KMS-11 (cell line): Measurements from ENCODE around the gene SLC25A24.
A peak's percentile ranks its signal among the peaks of the same experiment; 100 is the strongest.

Experiments
- H2AFZ ChIP-seq: fragments of 200-600 bp; sonication (generic); 2 replicates; pipeline ENCODE4 v1.6.1; 2016; ENCODE audit warnings: antibody characterized with exemption, mixed run types, low read depth
- H3K27ac ChIP-seq: fragments of 200-600 bp; sonication (generic); 2 replicates; pipeline ENCODE4 v1.6.1; 2016; ENCODE audit warnings: mild to moderate bottlenecking, mixed run types
- H3K27me3 ChIP-seq: fragments of 200-600 bp; sonication (generic); 2 replicates; pipeline ENCODE4 v1.6.1; 2017; ENCODE audit warnings: mild to moderate bottlenecking, low read depth, mixed run types, moderate library complexity; ENCODE audit not compliant: insufficient read depth
- H3K36me3 ChIP-seq: fragments of 200-600 bp; sonication (generic); 2 replicates; pipeline ENCODE4 v1.6.1; 2017; ENCODE audit warnings: mild to moderate bottlenecking, mixed run types; ENCODE audit not compliant: insufficient read depth
- H3K4me1 ChIP-seq: fragments of 200-600 bp; sonication (generic); 2 replicates; pipeline ENCODE4 v1.6.1; 2016; ENCODE audit warnings: mild to moderate bottlenecking, low read depth, mixed run types; ENCODE audit not compliant: poor library complexity, severe bottlenecking
- H3K4me2 ChIP-seq: fragments of 200-600 bp; sonication (generic); 2 replicates; pipeline ENCODE4 v1.7.0; 2016; ENCODE audit warnings: mild to moderate bottlenecking, mixed run types
- H3K4me3 ChIP-seq: fragments of 200-600 bp; sonication (generic); IDR thresholded peaks from 2 replicates; pipeline ENCODE4 v1.6.1; 2017; ENCODE audit warnings: low read depth, low read length, mixed read lengths; ENCODE audit not compliant: insufficient read depth
- H3K79me2 ChIP-seq: fragments of 200-600 bp; sonication (generic); 2 replicates; pipeline ENCODE4 v1.6.1; 2016; ENCODE audit warnings: low read depth, mixed run types; ENCODE audit not compliant: insufficient read depth
- H3K9ac ChIP-seq: fragments of 200-600 bp; sonication (generic); 2 replicates; pipeline ENCODE4 v1.6.1; 2016; ENCODE audit warnings: mild to moderate bottlenecking, mixed run types
- H4K20me1 ChIP-seq: fragments of 200-600 bp; sonication (generic); 2 replicates; pipeline ENCODE4 v1.6.1; 2016; ENCODE audit warnings: mild to moderate bottlenecking, mixed run types; ENCODE audit not compliant: insufficient read depth
- CTCF ChIP-seq: fragments of 200-600 bp; sonication (generic); conservative IDR thresholded peaks from 2 replicates; pipeline ENCODE4 v1.6.1; 2017; ENCODE audit warnings: low read depth, mild to moderate bottlenecking, antibody characterized with exemption, low read length, moderate library complexity, mixed read lengths

Gene SLC25A24

GRCh38 chr1:108130794-108131193 is 69.3 kb downstream of the SLC25A24 start:
- Histone ChIP-seq H3K9ac (no peak overlapping the region), H3K27me3 (no peaks in the 10 kb centered on the region), H4K20me1 (no peaks in the 10 kb centered on the region), H3K27ac (no peak overlapping the region), H3K4me1 (no peaks in the 10 kb centered on the region), H3K36me3 (no peaks in the 10 kb centered on the region), H3K4me3 (no peak overlapping the region), H3K79me2 (no peaks in the 10 kb centered on the region), H3K4me2 (no peak overlapping the region), H2AFZ (no peak overlapping the region)
- no peak for TF ChIP-seq CTCF

GRCh38 chr1:108129999-108130398 is 70.1 kb downstream of the SLC25A24 start:
- Histone ChIP-seq H3K4me2 (no peak overlapping the region), H3K27me3 (no peaks in the 10 kb centered on the region), H3K4me1 (no peaks in the 10 kb centered on the region), H3K9ac (no peak overlapping the region), H4K20me1 (no peaks in the 10 kb centered on the region), H3K4me3 (no peak overlapping the region), H3K36me3 (no peaks in the 10 kb centered on the region), H3K27ac (no peak overlapping the region), H2AFZ (no peak overlapping the region), H3K79me2 (no peaks in the 10 kb centered on the region)
- no peak for TF ChIP-seq CTCF

GRCh38 chr1:108125312-108126138 is 74.6 kb downstream of the SLC25A24 start:
- Histone ChIP-seq H3K79me2 (no peaks in the 10 kb centered on the region), H3K4me1 (peaks cover 8% of the 10 kb centered on the region), H3K36me3 (no peaks in the 10 kb centered on the region), H3K27me3 (no peaks in the 10 kb centered on the region), H2AFZ (no peak overlapping the region), H3K9ac (no peak overlapping the region), H3K4me2 (0 out of 2 replicates have a peak overlapping the region, but pooled peaks have one; percentile 9), H3K4me3 (no peak overlapping the region), H4K20me1 (no peaks in the 10 kb centered on the region), H3K27ac (no peak overlapping the region)
- peak; percentile 72 for TF ChIP-seq CTCF

- Histone ChIP-seq H2AFZ (no peak overlapping the region), H4K20me1 (no peaks in the 10 kb centered on the region), H3K4me3 (no peak overlapping the region), H3K27ac (no peak overlapping the region), H3K36me3 (no peaks in the 10 kb centered on the region), H3K4me2 (0 out of 2 replicates have a peak overlapping the region, but pooled peaks have one; percentile 9), H3K4me1 (peaks cover 16% of the 10 kb centered on the region), H3K9ac (no peak overlapping the region), H3K27me3 (no peaks in the 10 kb centered on the region), H3K79me2 (no peaks in the 10 kb centered on the region)
- no peak for TF ChIP-seq CTCF
These were observed 75.4 kb downstream of the SLC25A24 start for GRCh38 chr1:108124622-108125311.
